DND-41 (cell line): ENCODE data around the gene MICOS13.

Experiments used
- ATAC-seq: fragments of 200-7000 bp; cut with Tn5 transposase; 3 replicates; pipeline ENCODE4 v1.9.1; 2021; ENCODE audit warnings: low read depth; ENCODE audit not compliant: insufficient read depth
- DNase-seq: peaks from one replicate; pipeline ENCODE4 v3.0.0-alpha.2; 2020
- H2AFZ ChIP-seq: 2 replicates; pipeline ENCODE4 v1.6.0; 2012; ENCODE audit warnings: low read depth, low read length
- H3K27ac ChIP-seq: 2 replicates; pipeline ENCODE4 v1.5.1; 2012; ENCODE audit warnings: low read length, inconsistent platforms
- H3K27me3 ChIP-seq: fragments of 200-600 bp; sonication (generic); 2 replicates; pipeline ENCODE4 v1.6.0; 2012; ENCODE audit warnings: low read length, mild to moderate bottlenecking, inconsistent platforms; ENCODE audit not compliant: insufficient read depth, poor library complexity
- H3K36me3 ChIP-seq: 2 replicates; pipeline ENCODE4 v1.5.1; 2012; ENCODE audit warnings: low read length, inconsistent platforms; ENCODE audit not compliant: insufficient read depth
- H3K4me1 ChIP-seq: 2 replicates; pipeline ENCODE4 v1.5.1; 2012; ENCODE audit warnings: mild to moderate bottlenecking, low read length; ENCODE audit not compliant: insufficient read depth
- H3K4me2 ChIP-seq: 2 replicates; pipeline ENCODE4 v1.6.0; 2012; ENCODE audit warnings: mild to moderate bottlenecking, moderate library complexity, low read length, inconsistent platforms; ENCODE audit not compliant: insufficient read depth
- H3K4me3 ChIP-seq, 2 experiments: fragments of 200-600 bp in 1 of 2; shearing (Covaris generic) in 1 of 2; 2 replicates each; pipeline ENCODE4 v1.5.1; 2012 to 2016; ENCODE audit warnings: inconsistent platforms in 2 of 2, low read length in 2 of 2, mild to moderate bottlenecking in 2 of 2, low read depth in 1 of 2, moderate library complexity in 1 of 2
- H3K79me2 ChIP-seq: 2 replicates; pipeline ENCODE4 v1.6.0; 2012; ENCODE audit warnings: low read length, inconsistent platforms; ENCODE audit not compliant: insufficient read depth
- H3K9ac ChIP-seq: 2 replicates; pipeline ENCODE4 v1.6.0; 2012; ENCODE audit warnings: low read depth, mild to moderate bottlenecking, inconsistent platforms, low read length, moderate library complexity
- H3K9me3 ChIP-seq: 2 replicates; pipeline ENCODE4 v1.5.1; 2012; ENCODE audit warnings: low read length, moderate library complexity, mild to moderate bottlenecking, inconsistent platforms; ENCODE audit not compliant: insufficient read depth, severe bottlenecking
- H4K20me1 ChIP-seq: 2 replicates; pipeline ENCODE4 v1.6.0; 2012; ENCODE audit warnings: low read length; ENCODE audit not compliant: insufficient read depth
- EZH2 ChIP-seq: IDR thresholded peaks from 3 replicates; pipeline ENCODE4 v1.6.1; 2012; ENCODE audit warnings: borderline replicate concordance, low read depth, mild to moderate bottlenecking, moderate library complexity, low read length, inconsistent platforms; ENCODE audit not compliant: severe bottlenecking
- TF ChIP-seq, protein P1 (sequence below): IDR thresholded peaks from 2 replicates; pipeline ENCODE4 v1.5.1; 2012; ENCODE audit warnings: borderline replicate concordance, low read length, moderate library complexity, mild to moderate bottlenecking; ENCODE audit not compliant: poor library complexity, severe bottlenecking; ENCODE audit errors: extremely low read depth

MICOS13 gene

DNA sequence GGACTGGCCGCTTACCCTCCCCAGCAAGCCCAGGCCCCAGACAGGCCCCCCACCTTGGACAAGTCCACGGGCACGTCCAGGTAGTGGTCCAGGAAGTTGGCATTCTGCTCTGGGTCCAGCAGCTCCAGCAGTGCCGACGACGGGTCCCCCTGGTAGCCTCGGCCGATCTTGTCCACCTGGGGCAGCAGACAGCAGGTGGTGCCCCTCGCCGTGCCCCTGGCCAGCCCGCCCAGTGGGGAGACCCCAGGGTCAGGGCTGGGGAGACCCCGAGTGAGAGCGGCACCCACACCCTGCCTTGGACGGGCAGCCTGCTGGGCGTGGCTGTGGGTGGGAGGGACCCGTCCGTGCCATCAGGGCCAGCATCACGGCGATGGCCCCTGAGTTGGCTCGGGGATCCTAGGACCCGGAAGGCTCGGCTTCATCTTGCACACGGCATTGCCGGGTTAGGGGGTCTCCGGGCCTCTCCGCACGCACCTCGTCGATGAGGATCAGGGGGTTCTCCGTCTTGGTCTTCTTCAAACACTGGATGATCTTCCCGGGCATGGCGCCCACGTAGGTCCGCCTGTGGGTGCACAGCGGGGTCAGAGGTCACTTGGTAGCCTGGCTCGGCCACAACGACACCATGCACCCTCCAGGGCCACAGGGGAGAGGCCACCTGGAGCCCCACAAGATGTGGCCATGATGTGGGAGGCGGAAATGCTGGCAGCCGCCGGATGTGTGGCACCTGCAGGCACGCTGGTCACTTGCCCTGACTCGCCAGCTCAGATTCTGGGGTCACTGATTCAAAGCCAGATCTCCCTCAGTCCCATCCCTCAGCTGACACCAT is 16.1 kb upstream of the MICOS13 start:
- Histone ChIP-seq H3K9ac (no peak overlapping the region), H3K4me2 (no peak overlapping the region), H3K79me2 (peaks cover 64% of the 10 kb centered on the region), H3K27ac (no peak overlapping the region), H3K4me1 (peaks cover 25% of the 10 kb centered on the region), H2AFZ (no peak overlapping the region), H3K27me3 (no peaks in the 10 kb centered on the region), H4K20me1 (peaks cover 83% of the 10 kb centered on the region), H3K9me3 (no peaks in the 10 kb centered on the region), H3K4me3 (no peak overlapping the region), H3K36me3 (peaks cover 87% of the 10 kb centered on the region)
- no peak for DNase-seq
- no peak for ATAC-seq
- no peak for TF ChIP-seq EZH2
- TF ChIP-seq, protein P1, sequence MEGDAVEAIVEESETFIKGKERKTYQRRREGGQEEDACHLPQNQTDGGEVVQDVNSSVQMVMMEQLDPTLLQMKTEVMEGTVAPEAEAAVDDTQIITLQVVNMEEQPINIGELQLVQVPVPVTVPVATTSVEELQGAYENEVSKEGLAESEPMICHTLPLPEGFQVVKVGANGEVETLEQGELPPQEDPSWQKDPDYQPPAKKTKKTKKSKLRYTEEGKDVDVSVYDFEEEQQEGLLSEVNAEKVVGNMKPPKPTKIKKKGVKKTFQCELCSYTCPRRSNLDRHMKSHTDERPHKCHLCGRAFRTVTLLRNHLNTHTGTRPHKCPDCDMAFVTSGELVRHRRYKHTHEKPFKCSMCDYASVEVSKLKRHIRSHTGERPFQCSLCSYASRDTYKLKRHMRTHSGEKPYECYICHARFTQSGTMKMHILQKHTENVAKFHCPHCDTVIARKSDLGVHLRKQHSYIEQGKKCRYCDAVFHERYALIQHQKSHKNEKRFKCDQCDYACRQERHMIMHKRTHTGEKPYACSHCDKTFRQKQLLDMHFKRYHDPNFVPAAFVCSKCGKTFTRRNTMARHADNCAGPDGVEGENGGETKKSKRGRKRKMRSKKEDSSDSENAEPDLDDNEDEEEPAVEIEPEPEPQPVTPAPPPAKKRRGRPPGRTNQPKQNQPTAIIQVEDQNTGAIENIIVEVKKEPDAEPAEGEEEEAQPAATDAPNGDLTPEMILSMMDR = no peak

DNA sequence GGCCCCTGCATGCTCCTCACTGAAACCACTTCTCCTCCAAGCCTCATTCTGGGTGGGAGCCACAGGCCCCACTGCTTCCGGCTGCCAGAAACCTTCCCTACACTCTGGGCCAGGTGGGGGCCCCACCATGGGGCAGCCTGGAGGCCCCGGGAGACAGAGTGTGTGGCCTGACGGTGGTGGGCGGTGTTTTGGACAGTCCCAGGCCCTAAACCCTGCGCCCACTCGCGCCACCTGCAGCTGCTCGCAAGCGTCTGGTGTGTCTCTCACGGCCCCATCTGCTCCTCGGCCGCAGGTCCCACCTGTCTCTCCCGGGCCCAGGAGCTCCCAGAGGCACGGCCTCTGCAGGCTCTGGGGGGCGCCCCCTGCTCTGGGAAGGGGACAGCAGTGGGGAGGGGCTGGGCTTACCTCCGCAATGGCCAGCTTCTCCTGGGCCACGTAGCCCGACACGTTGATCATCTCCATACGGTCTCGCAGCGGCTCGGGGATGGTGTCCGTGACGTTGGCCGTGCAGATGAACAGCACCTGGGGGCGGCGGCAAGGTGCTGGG is 15.4 kb upstream of the MICOS13 start:
- Histone ChIP-seq H3K4me1 (peaks cover 26% of the 10 kb centered on the region), H4K20me1 (peaks cover 89% of the 10 kb centered on the region), H3K27me3 (no peaks in the 10 kb centered on the region), H3K4me2 (no peak overlapping the region), H3K4me3 (no peak overlapping the region), H3K27ac (no peak overlapping the region), H3K9ac (no peak overlapping the region), H2AFZ (no peak overlapping the region), H3K36me3 (peaks cover 87% of the 10 kb centered on the region), H3K9me3 (no peaks in the 10 kb centered on the region), H3K79me2 (peaks cover 69% of the 10 kb centered on the region)
- TF ChIP-seq, protein P1 = no peak
- TF ChIP-seq EZH2 = no peak
- no peak for DNase-seq
- no peak for ATAC-seq

DNA sequence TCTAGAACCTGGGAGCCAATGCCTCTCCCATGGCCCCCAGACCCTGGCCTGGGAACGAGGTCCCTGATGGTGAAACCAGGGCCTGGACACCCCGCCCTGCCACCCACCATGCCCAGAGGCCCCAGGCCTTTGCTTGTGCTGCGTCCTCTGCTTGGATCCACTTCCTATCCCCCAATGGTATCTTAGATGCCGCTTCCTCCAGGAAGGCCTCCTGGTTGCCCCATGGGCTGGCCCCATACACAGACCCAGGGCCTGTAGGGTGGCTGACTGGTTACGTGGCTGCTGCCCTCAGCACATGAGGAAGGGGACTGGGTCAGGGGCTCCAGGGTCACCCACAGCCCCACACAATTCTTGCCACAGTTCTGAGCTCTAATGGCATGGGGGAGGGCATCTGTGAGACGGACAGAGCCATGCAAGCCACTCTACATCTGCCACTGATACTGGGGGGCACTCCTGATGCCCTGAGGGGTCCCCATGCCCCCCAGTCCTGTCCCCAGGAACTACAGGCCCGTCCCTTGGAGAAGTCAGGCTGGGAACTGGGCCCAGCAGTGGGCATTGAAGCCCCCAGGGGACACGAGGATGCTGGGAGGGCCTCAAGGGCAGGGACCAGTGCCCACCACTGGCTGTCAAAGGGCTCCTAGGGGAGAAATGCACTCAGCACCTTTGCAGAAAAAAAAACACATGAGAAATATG is 14.8 kb upstream of the MICOS13 start:
- H3K79me2 ChIP-seq = peaks cover 75% of the 10 kb centered on the region
- no peak overlapping the region for H3K4me2 ChIP-seq
- H3K27me3 ChIP-seq = no peaks in the 10 kb centered on the region
- H3K4me3 ChIP-seq = no peak overlapping the region
- H2AFZ ChIP-seq = no peak overlapping the region
- ATAC-seq (no peak), DNase-seq (no peak)
- no peaks in the 10 kb centered on the region for H3K9me3 ChIP-seq
- H3K4me1 ChIP-seq = peaks cover 26% of the 10 kb centered on the region
- H3K27ac ChIP-seq = no peak overlapping the region
- H3K36me3 ChIP-seq = peaks cover 86% of the 10 kb centered on the region
- TF ChIP-seq, protein P1 = no peak
- no peak for TF ChIP-seq EZH2
- H3K9ac ChIP-seq = no peak overlapping the region
- H4K20me1 ChIP-seq = peaks cover 89% of the 10 kb centered on the region
